Thymus (tissue), 11 donors: ENCODE data around the gene SPATA16. TPM values are rescaled to one million over a fixed set of nuclear protein-coding genes. Genes with fewer than 3 reads are reported as not detected.
"Not testable (repeated sequence)": the region's sequence is repeated elsewhere in the genome, so short reads cannot be mapped to it uniquely, and the experiment has no call there.

Experiments
- DNase-seq, 9 donors: peaks; one replicate each; pipeline ENCODE4 v3.0.0-alpha.2; 2013; ENCODE audit warnings: low spot score in 9 of 9, low read depth in 6 of 9, missing footprints in 1 of 9
- H3K27ac ChIP-seq, 2 donors: one replicate each; pipeline ENCODE4 v1.5.1; 2013; ENCODE audit warnings: control low read depth in 1 of 2, low read depth in 1 of 2, low read length in 1 of 2, mild to moderate bottlenecking in 1 of 2, moderate library complexity in 1 of 2
- H3K27me3 ChIP-seq, 2 donors: one replicate each; pipeline ENCODE4 v1.5.1; 2013; ENCODE audit warnings: low read length in 1 of 2; ENCODE audit not compliant: control insufficient read depth in 2 of 2, insufficient read depth in 1 of 2
- H3K36me3 ChIP-seq, 2 donors: one replicate each; pipeline ENCODE4 v1.5.1; 2013; ENCODE audit warnings: low read length in 1 of 2, mild to moderate bottlenecking in 1 of 2, moderate library complexity in 1 of 2; ENCODE audit not compliant: control insufficient read depth in 2 of 2, insufficient read depth in 2 of 2
- H3K4me1 ChIP-seq, 2 donors: one replicate each; pipeline ENCODE4 v1.5.1; 2013; ENCODE audit warnings: low read length in 2 of 2; ENCODE audit not compliant: control insufficient read depth in 2 of 2, insufficient read depth in 2 of 2
- H3K4me3 ChIP-seq, 2 donors: one replicate each; pipeline ENCODE4 v1.5.1; 2013; ENCODE audit warnings: low read length in 2 of 2, control low read depth in 1 of 2, mild to moderate bottlenecking in 1 of 2
- H3K9me3 ChIP-seq, 2 donors: one replicate each; pipeline ENCODE4 v1.5.1; 2013; ENCODE audit warnings: low read length in 1 of 2, mild to moderate bottlenecking in 1 of 2; ENCODE audit not compliant: control insufficient read depth in 2 of 2, insufficient read depth in 1 of 2
- WGBS: extraction: QIAGEN DNeasy Blood & Tissue Kit; methylation state at CpG from one replicate; pipeline ENCODE4 v1.1.7; 2013; 5-methylcytosine and 5-hydroxymethylcytosine counted together
- polyA plus RNA-seq: library from polyadenylated mRNA; stranded (reverse); fragments of 200-250 nt; gene quantifications from one replicate; pipeline ENCODE4 v1.2.3, GENCODE V29; 2013
- total RNA-seq: library from RNA; stranded (reverse); fragments of 120-200 nt; gene quantifications from one replicate; pipeline ENCODE4 v1.2.4, GENCODE V29; 2013
- donor health status: healthy.

The SPATA16 gene
- total and polyA plus RNA-seq, 2 donors: 0.02 TPM; not detected in 1

- not testable (repeated sequence) for H3K9me3 ChIP-seq
Observed at GRCh38 chr3:173020128-173020527, 120.9 kb downstream of the SPATA16 start.

GRCh38 chr3:173019378-173019777, 121.7 kb downstream of the SPATA16 start:
- WGBS: 98% methylated on average over 5 of the region's 5 CpGs
- no peaks in the 10 kb centered on the region for H3K27me3 ChIP-seq
- no peaks in the 10 kb centered on the region for H3K9me3 ChIP-seq
- no peak overlapping the region for H3K27ac ChIP-seq
- H3K36me3 ChIP-seq: no peaks in the 10 kb centered on the region
- no peak for DNase-seq
- no peaks in the 10 kb centered on the region for H3K4me1 ChIP-seq
- H3K4me3 ChIP-seq: no peak overlapping the region

More at GRCh38 chr3:173020128-173020527, 120.9 kb downstream of the SPATA16 start:
- H3K4me3 ChIP-seq, H3K27ac ChIP-seq, H3K27me3 ChIP-seq, DNase-seq, H3K36me3 ChIP-seq, H3K4me1 ChIP-seq: not testable (repeated sequence)
- WGBS: 94% methylated on average over 7 of the region's 7 CpGs

- Histone ChIP-seq H3K4me3 (no peak overlapping the region), H3K27ac (no peak overlapping the region), H3K27me3 (no peaks in the 10 kb centered on the region), H3K36me3 (no peaks in the 10 kb centered on the region), H3K4me1 (no peaks in the 10 kb centered on the region), H3K9me3 (no peaks in the 10 kb centered on the region)
- 92% methylated on average over 2 of the region's 2 CpGs for WGBS
- no peak for DNase-seq
Observed at GRCh38 chr3:173018758-173019157, 122.3 kb downstream of the SPATA16 start.

- Histone ChIP-seq H3K36me3 (no peaks in the 10 kb centered on the region), H3K27me3 (no peaks in the 10 kb centered on the region), H3K27ac (no peak overlapping the region), H3K4me1 (no peaks in the 10 kb centered on the region), H3K4me3 (no peak overlapping the region), H3K9me3 (peaks cover 0 to 9% of the 10 kb centered on the region in 2 donors)
- no peak for DNase-seq
- 92% methylated on average over 3 of the region's 3 CpGs for WGBS
Observed at GRCh38 chr3:173013219-173013832, 127.7 kb downstream of the SPATA16 start.

GRCh38 chr3:173009410-173009809, 131.6 kb downstream of the SPATA16 start:
- no peaks in the 10 kb centered on the region for H3K4me1 ChIP-seq
- H3K36me3 ChIP-seq: no peaks in the 10 kb centered on the region
- 98% methylated on average over 6 of the region's 6 CpGs for WGBS

GRCh38 chr3:173008978-173009377, 132.1 kb downstream of the SPATA16 start:
- WGBS: 95% methylated on average over 3 of the region's 3 CpGs
- peaks cover 0 to 9% of the 10 kb centered on the region in 2 donors for H3K9me3 ChIP-seq
- no peaks in the 10 kb centered on the region for H3K27me3 ChIP-seq
- no peaks in the 10 kb centered on the region for H3K4me1 ChIP-seq
- no peak for DNase-seq
- H3K36me3 ChIP-seq: no peaks in the 10 kb centered on the region
- no peak overlapping the region for H3K27ac ChIP-seq
- H3K4me3 ChIP-seq: no peak overlapping the region

More at GRCh38 chr3:173009410-173009809, 131.6 kb downstream of the SPATA16 start:
- Histone ChIP-seq H3K27me3 (no peaks in the 10 kb centered on the region), H3K4me3 (no peak overlapping the region), H3K27ac (no peak overlapping the region), H3K9me3 (peaks cover 0 to 9% of the 10 kb centered on the region in 2 donors)
- DNase-seq: no peak

GRCh38 chr3:173007079-173007723, 133.8 kb downstream of the SPATA16 start:
- H3K4me1 ChIP-seq: no peaks in the 10 kb centered on the region
- no peak for DNase-seq
- no peaks in the 10 kb centered on the region for H3K36me3 ChIP-seq
- no peak overlapping the region for H3K27ac ChIP-seq
- H3K4me3 ChIP-seq: no peak overlapping the region
- 70% methylated on average over 3 of the region's 3 CpGs for WGBS
- H3K9me3 ChIP-seq: peaks cover 0 to 9% of the 10 kb centered on the region in 2 donors
- H3K27me3 ChIP-seq: no peaks in the 10 kb centered on the region

- H3K36me3 ChIP-seq: no peaks in the 10 kb centered on the region
- H3K27me3 ChIP-seq: no peaks in the 10 kb centered on the region
- no peak for DNase-seq
- H3K4me1 ChIP-seq: no peaks in the 10 kb centered on the region
- no peak overlapping the region for H3K4me3 ChIP-seq
- no peak overlapping the region for H3K27ac ChIP-seq
- peaks cover 0 to 9% of the 10 kb centered on the region in 2 donors for H3K9me3 ChIP-seq
Observed at GRCh38 chr3:173006006-173006405, 135.0 kb downstream of the SPATA16 start.

GRCh38 chr3:173004681-173005080, 136.4 kb downstream of the SPATA16 start:
- no peak for DNase-seq
- Histone ChIP-seq H3K4me3 (no peak overlapping the region), H3K9me3 (peaks cover 0 to 4% of the 10 kb centered on the region in 2 donors), H3K27ac (no peak overlapping the region), H3K27me3 (no peaks in the 10 kb centered on the region), H3K4me1 (no peaks in the 10 kb centered on the region), H3K36me3 (no peaks in the 10 kb centered on the region)
- WGBS: 91% methylated on average over 6 of the region's 6 CpGs
